ENCODE results near the gene FAM53A.

GRCh38 chr4:1626151-1626550 lies 58.0 kb downstream of the FAM53A start:
- TF ChIP-seq, protein P1, sequence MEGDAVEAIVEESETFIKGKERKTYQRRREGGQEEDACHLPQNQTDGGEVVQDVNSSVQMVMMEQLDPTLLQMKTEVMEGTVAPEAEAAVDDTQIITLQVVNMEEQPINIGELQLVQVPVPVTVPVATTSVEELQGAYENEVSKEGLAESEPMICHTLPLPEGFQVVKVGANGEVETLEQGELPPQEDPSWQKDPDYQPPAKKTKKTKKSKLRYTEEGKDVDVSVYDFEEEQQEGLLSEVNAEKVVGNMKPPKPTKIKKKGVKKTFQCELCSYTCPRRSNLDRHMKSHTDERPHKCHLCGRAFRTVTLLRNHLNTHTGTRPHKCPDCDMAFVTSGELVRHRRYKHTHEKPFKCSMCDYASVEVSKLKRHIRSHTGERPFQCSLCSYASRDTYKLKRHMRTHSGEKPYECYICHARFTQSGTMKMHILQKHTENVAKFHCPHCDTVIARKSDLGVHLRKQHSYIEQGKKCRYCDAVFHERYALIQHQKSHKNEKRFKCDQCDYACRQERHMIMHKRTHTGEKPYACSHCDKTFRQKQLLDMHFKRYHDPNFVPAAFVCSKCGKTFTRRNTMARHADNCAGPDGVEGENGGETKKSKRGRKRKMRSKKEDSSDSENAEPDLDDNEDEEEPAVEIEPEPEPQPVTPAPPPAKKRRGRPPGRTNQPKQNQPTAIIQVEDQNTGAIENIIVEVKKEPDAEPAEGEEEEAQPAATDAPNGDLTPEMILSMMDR (IDR thresholded peaks at IDR 0.05): no peak
- no peak for TF ChIP-seq POLR2AphosphoS5 (IDR thresholded peaks at IDR 0.05)
